Measurements from ENCODE around the gene ZNF432.
"Not testable (repeated sequence)": the region's sequence is repeated elsewhere in the genome, so short reads cannot be mapped to it uniquely, and the experiment has no call there.

Gene ZNF432

GRCh38 chr19:52048555-52049501, at the start of gene ZNF432:
Gene ZNF432, minus strand, starts transcription at chr19:52048838. Its CDS starts 1,970 bp downstream, at chr19:52046868.
- peak; percentile 98 for DNase-seq

DNA sequence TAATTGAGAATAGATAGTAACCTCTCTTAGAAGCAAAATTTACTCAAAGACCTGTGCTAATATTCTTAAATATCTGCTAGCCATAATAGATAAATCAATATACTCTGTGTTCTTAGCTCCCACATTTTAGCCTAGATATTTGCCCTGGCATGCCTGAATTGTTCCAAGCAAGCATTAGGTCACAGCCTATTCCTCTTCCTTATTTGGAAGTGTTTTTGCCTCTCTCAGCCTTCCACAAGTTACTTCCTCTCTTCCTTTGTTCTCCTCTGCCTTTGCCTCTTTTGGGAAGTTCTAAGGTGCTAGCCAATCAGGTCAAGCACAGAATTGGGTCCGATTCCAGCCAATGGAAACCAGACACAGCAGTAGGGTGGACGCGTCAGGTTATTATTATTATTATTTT, 47.8 kb upstream of the ZNF432 start:
- DNase-seq = not testable (repeated sequence)

GRCh38 chr19:52095172-52096014, 46.8 kb upstream of the ZNF432 start, which contains the start of gene ZNF841:
Gene ZNF841, minus strand, starts transcription at chr19:52095765. Its CDS starts 10,964 bp downstream, at chr19:52084801.
- peak; percentile 91 for DNase-seq

GRCh38 chr19:52094526-52095130, 46.0 kb upstream of the ZNF432 start:
- no peak for DNase-seq

GRCh38 chr19:52086481-52086880, 37.8 kb upstream of the ZNF432 start:
- no peak for DNase-seq

DNA sequence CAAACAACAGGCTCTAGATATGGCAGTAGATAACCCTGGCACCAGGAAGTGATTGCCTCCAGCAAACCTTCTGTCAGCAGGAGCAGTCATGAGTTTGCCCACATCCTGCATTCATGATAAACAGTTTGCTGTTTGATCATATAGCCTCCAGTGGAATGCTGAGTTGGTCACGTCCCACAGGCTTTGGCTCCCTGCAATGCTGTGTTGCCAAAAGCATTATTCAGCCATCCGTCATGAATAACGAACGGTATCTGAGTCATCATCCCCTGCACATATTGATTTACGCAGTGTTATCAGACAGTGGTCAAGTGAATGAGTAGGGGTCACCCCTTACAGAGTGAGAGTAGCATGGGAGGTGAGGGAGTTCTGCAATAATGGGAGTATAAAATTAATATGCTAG, 21.9 kb upstream of the ZNF432 start:
- DNase-seq = no peak

DNA sequence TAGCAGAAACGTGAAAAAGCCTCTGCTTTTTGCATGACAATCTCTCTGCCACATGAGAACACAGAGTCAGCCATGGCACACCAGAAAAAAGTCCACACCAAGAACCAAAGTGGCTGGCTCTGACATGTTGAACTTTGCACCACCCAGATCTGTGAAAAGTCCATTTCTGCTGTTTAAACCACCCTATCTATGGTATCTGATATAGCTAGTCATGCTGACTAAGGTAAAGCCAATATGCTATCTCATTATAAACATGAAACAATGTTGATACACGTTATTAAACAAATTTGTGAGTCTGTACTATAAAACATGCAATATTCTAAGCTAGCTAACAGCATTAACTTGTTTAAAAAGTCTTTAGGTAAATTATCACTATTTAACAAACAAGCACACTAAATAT, 21.0 kb upstream of the ZNF432 start:
- no peak for DNase-seq

DNA sequence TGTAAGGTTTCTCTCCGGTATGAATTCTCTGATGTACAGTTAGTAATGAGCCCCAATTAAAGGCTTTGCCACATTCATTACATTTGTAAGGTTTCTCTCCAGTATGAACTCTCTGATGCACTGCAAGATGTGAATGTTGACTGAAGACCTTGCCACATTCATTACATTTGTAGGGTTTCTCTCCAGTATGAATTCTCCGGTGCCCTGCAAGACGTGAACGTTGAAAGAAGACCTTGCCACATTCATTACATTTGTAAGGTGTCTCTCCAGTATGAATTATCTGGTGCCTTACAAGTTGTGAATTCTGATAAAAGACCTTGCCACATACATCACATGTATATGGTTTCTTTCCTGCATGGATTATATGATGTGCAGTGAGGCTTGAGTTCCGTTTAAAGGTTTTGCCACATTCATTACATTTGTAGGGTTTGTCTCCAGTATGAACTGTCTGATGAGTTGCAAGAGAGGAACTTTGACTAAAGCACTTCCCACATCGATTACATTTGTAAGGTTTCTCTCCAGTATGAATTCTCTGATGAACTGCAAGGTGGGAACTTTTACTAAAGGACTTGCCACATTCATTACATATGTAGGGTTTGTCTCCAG, 17.7 kb upstream of the ZNF432 start:
- no peak for DNase-seq

- DNase-seq = no peak
Measured at GRCh38 chr19:52065399-52065798, 16.8 kb upstream of the ZNF432 start.

- not testable (repeated sequence) for DNase-seq
Measured at GRCh38 chr19:52056480-52056879, 7.8 kb upstream of the ZNF432 start.

DNA sequence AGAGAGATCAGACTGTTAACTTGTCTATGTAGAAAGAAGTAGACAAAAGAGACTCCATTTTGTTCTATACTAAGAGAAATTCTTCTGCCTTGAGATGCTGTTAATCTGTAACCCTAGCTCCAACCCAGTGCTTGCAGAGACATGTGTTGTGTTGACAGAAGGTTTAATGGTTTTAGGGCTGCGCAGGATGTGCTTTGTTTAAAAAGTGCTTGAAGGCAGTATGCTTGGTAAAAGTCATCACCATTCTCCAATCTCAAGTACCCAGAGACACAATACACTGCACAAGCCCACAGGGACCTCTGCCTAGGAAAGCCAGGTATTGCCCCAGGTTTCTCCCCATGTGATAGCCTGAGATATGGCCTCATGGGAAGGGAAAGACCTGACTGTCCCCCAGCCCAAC, 3.1 kb upstream of the ZNF432 start:
- not testable (repeated sequence) for DNase-seq

DNA sequence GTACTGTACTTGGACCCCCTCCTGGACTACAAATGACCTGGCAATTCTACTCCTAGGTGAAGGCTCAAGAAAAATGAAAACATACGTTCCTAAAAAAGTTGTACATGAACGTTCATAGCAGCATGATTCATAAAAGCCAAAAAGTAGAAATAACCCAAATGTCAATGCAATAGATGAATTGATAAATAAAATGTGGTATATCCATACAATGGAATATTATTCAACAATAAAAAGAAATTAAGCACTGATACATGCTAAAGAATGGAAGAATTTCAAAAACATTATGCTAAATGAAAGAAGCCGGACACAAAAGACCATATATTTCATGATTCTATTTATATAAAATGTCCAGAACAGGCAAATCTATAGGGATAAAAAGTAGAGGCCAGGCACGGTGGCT, 9.5 kb downstream of the ZNF432 start:
- no peak for DNase-seq

GRCh38 chr19:52034051-52034728, 14.4 kb downstream of the ZNF432 start:
- no peak for DNase-seq

DNA sequence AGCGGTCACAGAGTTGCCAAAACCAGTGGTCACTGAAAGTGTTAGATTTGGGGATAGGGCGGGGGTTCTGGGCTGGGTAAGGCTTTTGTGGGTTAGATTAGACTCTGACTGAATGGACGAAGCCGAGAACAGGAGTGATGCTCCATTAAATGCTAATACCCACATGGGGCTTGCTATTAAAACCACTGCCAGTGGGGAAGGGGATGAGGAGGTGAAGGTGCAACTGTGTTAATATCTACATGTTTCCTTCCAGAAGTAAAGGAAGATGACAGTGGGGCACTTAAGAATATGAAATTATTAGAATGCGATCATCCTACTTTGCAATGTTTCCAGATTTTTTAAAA, 19.9 kb downstream of the ZNF432 start:
- DNase-seq = peak; percentile 68

GRCh38 chr19:52028027-52028779, 20.4 kb downstream of the ZNF432 start, which contains the start of gene ZNF614:
Gene ZNF614, minus strand, starts transcription at chr19:52028379. Its CDS starts 2,634 bp downstream, at chr19:52025745.
- DNase-seq = peak; percentile 82

DNA sequence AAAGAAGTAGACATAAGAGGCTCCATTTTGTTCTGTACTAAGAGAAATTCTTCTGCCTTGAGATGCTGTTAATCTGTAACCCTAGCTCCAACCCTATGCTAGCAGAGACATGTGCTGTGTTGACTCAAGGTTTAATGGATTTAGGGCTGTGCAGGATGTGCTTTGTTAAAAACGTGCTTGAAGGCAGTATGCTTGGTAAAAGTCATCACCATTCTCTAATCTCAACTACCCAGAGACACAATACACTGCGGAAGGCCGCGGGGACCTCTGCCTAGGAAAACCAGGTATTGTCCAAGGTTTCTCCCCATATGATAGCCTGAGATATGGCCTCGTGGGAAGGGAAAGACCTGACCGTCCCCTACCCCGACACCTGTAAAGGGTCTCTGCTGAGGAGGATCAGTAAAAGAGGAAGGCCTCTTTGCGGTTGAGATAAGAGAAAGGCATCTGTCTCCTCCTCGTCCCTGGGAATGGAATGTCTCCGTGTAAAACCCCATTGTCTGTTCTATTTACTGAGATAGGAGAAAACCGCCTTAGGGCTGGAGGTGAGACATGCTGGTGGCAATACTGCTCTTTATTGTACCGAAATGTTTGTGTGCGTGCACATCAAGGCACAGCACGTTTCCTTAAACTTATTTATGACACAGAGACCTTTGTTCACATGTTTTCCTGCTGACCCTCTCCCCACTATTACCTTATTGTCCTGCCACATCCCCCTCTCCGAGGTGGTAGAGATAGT, 22.2 kb downstream of the ZNF432 start:
- not testable (repeated sequence) for DNase-seq

DNA sequence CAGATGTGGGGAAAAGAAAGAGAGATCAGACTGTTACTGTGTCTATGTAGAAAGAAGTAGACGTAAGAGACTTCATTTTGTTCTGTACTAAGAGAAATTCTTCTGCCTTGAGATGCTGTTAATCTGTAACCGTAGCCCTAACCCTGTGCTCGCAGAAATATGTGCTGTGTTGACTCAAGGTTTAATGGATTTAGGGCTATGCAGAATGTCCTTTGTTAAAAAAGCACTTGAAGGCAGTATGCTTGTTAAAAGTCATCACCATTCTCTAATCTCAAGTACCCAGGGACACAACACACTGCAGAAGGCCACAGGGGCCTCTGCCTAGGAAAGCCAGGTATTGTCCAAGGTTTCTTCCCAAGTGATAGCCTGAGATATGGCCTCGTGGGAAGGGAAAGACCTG, 24.2 kb downstream of the ZNF432 start:
- DNase-seq = not testable (repeated sequence)

GRCh38 chr19:52022193-52022592, 26.4 kb downstream of the ZNF432 start:
- no peak for DNase-seq

DNA sequence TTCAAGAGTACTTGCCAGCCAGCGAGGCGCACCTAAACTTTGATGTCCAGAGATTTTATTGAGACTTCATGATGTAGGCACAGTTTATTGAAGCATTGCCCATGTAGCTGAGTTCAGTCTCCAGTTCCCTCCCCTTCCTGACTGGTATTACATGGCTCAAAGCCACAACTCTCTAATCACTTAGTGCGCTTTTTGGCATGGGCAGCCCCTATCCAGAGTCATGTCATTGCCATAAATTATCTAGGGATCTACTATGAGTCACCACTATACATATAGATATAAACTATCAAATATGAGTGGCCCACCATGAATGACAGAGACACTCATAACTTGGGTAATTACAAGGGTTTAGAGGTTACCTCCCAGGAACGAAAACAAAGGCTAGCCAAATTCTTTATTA, 28.1 kb downstream of the ZNF432 start:
- DNase-seq = no peak

DNA sequence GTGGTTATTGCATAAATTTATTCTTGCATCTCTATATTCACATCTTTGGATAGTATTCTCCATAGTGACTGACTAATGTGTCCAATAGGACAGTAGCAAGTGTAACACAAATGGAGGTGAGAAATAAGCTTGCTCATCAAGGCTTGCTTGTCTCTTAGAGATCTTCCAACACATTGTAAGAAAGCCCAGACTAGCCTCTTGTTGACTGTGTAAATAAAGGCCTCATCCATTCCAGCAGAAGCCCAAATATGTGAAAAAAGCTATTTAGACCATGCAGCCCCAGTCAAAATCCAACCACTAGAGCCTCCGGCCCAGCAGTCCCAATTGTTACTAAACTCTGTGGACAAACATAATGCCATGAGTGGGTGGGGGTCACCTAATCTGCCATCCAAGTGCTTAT, 38.0 kb downstream of the ZNF432 start:
- no peak for DNase-seq
